Adrenal gland (tissue), 12 donors: Measurements from ENCODE around the gene FNDC3B. TPM values are rescaled to one million over a fixed set of nuclear protein-coding genes. Genes with fewer than 3 reads are reported as not detected.

Experiments
- DNase-seq, 7 donors: peaks; one replicate each; pipeline ENCODE4 v3.0.0-alpha.2; 2019 to 2020
- H3K27ac ChIP-seq, 5 donors: fragments of 200-600 bp; sonication (generic) in 4 of 5; 1 replicate in 3 of 5; 2 replicates in 2 of 5; pipeline versions ENCODE4 v1.5.1 to v1.8.0; 2016 to 2020; ENCODE audit warnings: mild to moderate bottlenecking in 1 of 5
- H3K27me3 ChIP-seq: fragments of 200-600 bp; 2 replicates; pipeline ENCODE4 v1.8.0; 2021
- H3K36me3 ChIP-seq, 2 donors: fragments of 200-600 bp; replicated peaks in 1 of 2; 1 replicate in 1 of 2; 2 replicates in 1 of 2; pipeline versions ENCODE4 v1.5.1 to v1.8.0; 2018 to 2022
- H3K4me1 ChIP-seq, 2 donors: fragments of 200-600 bp; replicated peaks in 1 of 2; 1 replicate in 1 of 2; 2 replicates in 1 of 2; pipeline versions ENCODE4 v1.5.1 to v1.8.0; 2018 to 2021
- H3K4me3 ChIP-seq, 4 donors: fragments of 200-600 bp; sonication (generic) in 3 of 4; one replicate each; pipeline ENCODE4 v1.5.1; 2016 to 2018
- H3K9me3 ChIP-seq, 3 donors: fragments of 200-600 bp; sonication (generic) in 1 of 3; replicated peaks in 1 of 3; 1 replicate in 2 of 3; 2 replicates in 1 of 3; pipeline versions ENCODE4 v1.5.1 to v1.8.0; 2016 to 2021
- POLR2A ChIP-seq, 2 donors: fragments of 450-650 bp; IDR thresholded peaks; one replicate each; pipeline ENCODE4 v1.6.1; 2017; ENCODE audit warnings: antibody characterized with exemption in 2 of 2, mild to moderate bottlenecking in 2 of 2, moderate library complexity in 1 of 2
- WGBS, 4 donors: extraction: QIAGEN DNeasy Blood & Tissue Kit in 2 of 4; methylation state at CpG; one replicate each; pipeline versions ENCODE4 v1.1.5 to v1.1.7; 2013 to 2017; 5-methylcytosine and 5-hydroxymethylcytosine counted together
- intact Hi-C, 2 donors: fragments of 100-400 bp; cut with DNase I; formaldehyde crosslinking; loops; one replicate each; pipeline versions ENCODE4 v1.14.1 to v1.15.0; 2022 to 2023
- polyA plus RNA-seq, 3 donors: library from polyadenylated mRNA; stranded (reverse); fragments of 200-250 nt in 2 of 3; fragments of 350-450 nt in 1 of 3; fragmentation: Illumina TruSeq in 1 of 3; extraction: RNeasy Lipid Tissue Mini Kit (QIAGEN cat#74804) in 1 of 3; gene quantifications; one replicate each; pipeline ENCODE4 v1.2.3, GENCODE V29; 2013 to 2014
- total RNA-seq, 9 donors: library from RNA; depleted of rRNA in 4 of 9; stranded (reverse); fragments of >200 nt in 4 of 9; fragments of 120-200 nt in 1 of 9; fragmentation: NEBNext Ultra II Directional in 1 of 9; extraction: Animal tissue kit (Norgen Biotek cat#: 25700) in 1 of 9; gene quantifications; one replicate each; pipeline versions ENCODE4 v1.1.0 to v1.2.4, GENCODE V29; 2013 to 2023
- TF ChIP-seq, protein P1 (sequence below), 6 experiments: fragments of 450-650 bp in 4 of 6; fragments of 200-600 bp in 2 of 6; sonication (generic) in 1 of 6; IDR thresholded peaks; 1 replicate in 5 of 6; 2 replicates in 1 of 6; pipeline versions ENCODE4 v1.5.1 to v1.8.0; 2016 to 2021; ENCODE audit warnings: antibody characterized with exemption in 6 of 6, mild to moderate bottlenecking in 2 of 6, moderate library complexity in 1 of 6
- donor health status: healthy with polysubstance abuse.
- donor health status: Bipolar disorder and iron deficiency.
- donor health status: DM: yes; HTN: yes; CAD: no.
- donor health status: DM: no; HTN: no; CAD: no.
- donor health status: DM: no; HTN: no; CAD: no.
- donor health status: DM: yes; HTN: yes; CAD: no.

Gene FNDC3B
- total and polyA plus RNA-seq, 12 donors, result 9.9 to 228 (median 105) TPM

DNA sequence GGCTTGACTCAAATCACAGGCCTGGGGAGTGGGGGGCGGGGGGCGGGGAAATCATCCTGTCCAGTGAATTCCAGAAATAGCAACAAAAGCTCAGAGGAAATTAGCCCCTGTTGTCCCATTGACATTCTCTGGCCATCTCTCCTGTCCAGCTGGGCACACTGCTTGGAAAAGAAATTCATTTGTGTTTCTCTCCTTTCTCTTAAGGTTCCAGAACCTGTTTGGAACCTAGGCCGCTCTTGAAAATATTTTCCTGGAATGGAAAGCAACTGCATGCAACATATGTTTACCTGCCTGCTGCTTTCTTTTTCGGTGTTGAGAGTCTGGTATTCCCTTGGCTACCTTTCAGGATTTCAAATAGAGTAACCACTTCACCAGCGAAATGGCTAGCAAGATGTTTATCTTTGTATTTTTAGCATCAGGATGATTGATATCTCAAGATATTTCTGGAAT is 239.8 kb downstream of the FNDC3B start:
- no peak for DNase-seq
- peak overlapping the region in 3 of 5 donors; percentile 58 to 74 (median 68) for H3K27ac ChIP-seq
- intact Hi-C loops, result no loop called here
- H3K4me3 ChIP-seq, result no peak overlapping the region
- H3K27me3 ChIP-seq, result no peaks in the 10 kb centered on the region
- no peak for TF ChIP-seq POLR2A (IDR thresholded peaks at IDR 0.05)
- TF ChIP-seq, protein P1, sequence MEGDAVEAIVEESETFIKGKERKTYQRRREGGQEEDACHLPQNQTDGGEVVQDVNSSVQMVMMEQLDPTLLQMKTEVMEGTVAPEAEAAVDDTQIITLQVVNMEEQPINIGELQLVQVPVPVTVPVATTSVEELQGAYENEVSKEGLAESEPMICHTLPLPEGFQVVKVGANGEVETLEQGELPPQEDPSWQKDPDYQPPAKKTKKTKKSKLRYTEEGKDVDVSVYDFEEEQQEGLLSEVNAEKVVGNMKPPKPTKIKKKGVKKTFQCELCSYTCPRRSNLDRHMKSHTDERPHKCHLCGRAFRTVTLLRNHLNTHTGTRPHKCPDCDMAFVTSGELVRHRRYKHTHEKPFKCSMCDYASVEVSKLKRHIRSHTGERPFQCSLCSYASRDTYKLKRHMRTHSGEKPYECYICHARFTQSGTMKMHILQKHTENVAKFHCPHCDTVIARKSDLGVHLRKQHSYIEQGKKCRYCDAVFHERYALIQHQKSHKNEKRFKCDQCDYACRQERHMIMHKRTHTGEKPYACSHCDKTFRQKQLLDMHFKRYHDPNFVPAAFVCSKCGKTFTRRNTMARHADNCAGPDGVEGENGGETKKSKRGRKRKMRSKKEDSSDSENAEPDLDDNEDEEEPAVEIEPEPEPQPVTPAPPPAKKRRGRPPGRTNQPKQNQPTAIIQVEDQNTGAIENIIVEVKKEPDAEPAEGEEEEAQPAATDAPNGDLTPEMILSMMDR (IDR thresholded peaks at IDR 0.05), result no peak
- H3K4me1 ChIP-seq, result peaks cover 16 to 42% of the 10 kb centered on the region in 2 donors
- no peaks in the 10 kb centered on the region for H3K9me3 ChIP-seq
- H3K36me3 ChIP-seq, result no peaks in the 10 kb centered on the region
- WGBS, 4 donors, result 42 to 50% (median 45%) methylated on average over 5 of the region's 5 CpGs

DNA sequence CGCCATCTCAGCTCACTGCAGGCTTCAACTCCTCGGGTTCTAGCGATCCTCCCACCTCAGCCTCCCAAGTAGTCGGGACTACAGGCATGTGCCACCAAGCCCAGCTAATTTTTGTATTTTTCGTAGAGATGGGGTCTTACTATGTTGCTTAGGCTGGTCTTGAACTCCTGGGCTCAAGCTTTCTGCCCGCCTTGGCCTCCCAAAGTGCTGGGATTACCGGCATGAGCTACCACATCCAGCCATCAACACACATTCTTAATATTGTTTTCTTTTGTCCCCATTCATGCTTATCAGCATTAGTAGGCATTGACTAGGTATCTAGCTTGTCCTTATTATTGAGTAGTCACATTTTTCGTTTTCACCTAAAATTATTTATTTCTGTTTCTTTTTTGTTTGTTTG is 240.6 kb downstream of the FNDC3B start:
- peaks cover 16 to 42% of the 10 kb centered on the region in 2 donors for H3K4me1 ChIP-seq
- no peak overlapping the region for H3K4me3 ChIP-seq
- DNase-seq, result no peak
- 88 to 94% (median 93%) methylated on average over 8 of the region's 8 CpGs for WGBS, 4 donors
- peak overlapping the region in 2 of 5 donors; percentile 58 to 68 for H3K27ac ChIP-seq
- H3K36me3 ChIP-seq, result no peaks in the 10 kb centered on the region
- intact Hi-C loops, result no loop called here
- H3K9me3 ChIP-seq, result no peaks in the 10 kb centered on the region
- TF ChIP-seq, protein P1 (IDR thresholded peaks at IDR 0.05), result no peak
- TF ChIP-seq POLR2A (IDR thresholded peaks at IDR 0.05), result no peak
- no peaks in the 10 kb centered on the region for H3K27me3 ChIP-seq

DNA sequence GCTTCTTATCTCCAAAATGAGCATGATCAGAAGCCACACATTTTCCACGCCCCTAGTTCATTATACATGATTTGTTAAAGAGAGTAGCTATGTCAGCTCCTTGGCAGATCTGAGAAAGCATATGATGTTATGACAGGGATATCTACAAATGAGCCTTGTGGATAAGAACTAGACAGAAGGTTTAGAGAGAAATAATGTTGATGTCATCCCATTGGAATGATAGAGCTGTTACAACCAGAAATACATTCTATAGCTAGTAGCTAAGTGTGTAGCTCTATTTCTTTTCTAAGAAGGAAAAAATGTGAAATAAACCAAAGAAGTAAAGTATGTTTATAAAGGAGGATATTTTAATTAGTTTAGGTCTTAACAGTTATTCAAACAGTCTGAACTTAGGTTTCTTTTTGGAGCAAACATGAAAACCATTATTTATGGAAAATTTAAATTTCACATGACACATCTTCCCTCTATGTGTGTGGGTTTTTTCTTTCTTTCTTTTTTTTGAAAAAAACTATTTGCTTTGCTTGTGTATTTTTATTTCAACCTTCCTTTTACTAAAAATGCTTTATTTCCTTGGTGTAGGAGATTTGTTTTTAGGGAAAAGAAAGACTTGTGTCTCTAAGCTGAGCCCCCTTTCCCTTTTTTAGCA is 241.2 kb downstream of the FNDC3B start:
- Histone ChIP-seq H3K27me3 (no peaks in the 10 kb centered on the region), H3K4me1 (peaks cover 16 to 42% of the 10 kb centered on the region in 2 donors), H3K4me3 (no peak overlapping the region), H3K9me3 (no peaks in the 10 kb centered on the region), H3K27ac (peak overlapping the region in 2 of 5 donors; percentile 58 to 68), H3K36me3 (no peaks in the 10 kb centered on the region)
- intact Hi-C loops, result no loop called here
- 42 to 78% (median 68%) methylated on average over 1 of the region's 1 CpG for WGBS, 4 donors
- TF ChIP-seq, protein P1 (IDR thresholded peaks at IDR 0.05), result no peak
- TF ChIP-seq POLR2A (IDR thresholded peaks at IDR 0.05), result no peak
- DNase-seq, result no peak

DNA sequence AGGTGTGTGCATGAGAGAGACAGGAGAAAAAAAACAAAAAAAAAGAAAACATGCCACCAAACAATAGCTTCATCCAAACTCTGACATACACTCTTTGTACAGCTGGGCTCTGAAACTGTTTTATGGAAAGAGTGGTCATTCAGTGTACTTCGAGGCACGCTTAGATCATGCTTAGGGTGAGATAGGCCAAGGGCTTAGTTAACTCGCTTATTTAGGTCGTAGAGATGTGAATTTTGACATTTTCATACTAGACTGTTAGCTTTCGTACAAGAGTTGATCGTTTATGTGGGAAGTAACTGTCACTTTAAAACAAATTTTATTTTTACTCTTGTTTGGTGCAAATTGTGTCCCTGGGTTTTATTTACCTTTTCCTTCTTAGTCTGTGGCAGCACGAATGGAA is 242.5 kb downstream of the FNDC3B start:
- H3K9me3 ChIP-seq, result no peaks in the 10 kb centered on the region
- WGBS, 4 donors, result 94 to 95% (median 94%) methylated on average over 7 of the region's 7 CpGs
- no peak for TF ChIP-seq POLR2A (IDR thresholded peaks at IDR 0.05)
- TF ChIP-seq, protein P1 (IDR thresholded peaks at IDR 0.05), result no peak
- no peak for DNase-seq
- peaks cover 16 to 55% of the 10 kb centered on the region in 2 donors for H3K4me1 ChIP-seq
- no peak overlapping the region for H3K4me3 ChIP-seq
- H3K27me3 ChIP-seq, result no peaks in the 10 kb centered on the region
- no peak overlapping the region for H3K27ac ChIP-seq
- intact Hi-C loops, result no loop called here
- peaks cover 0 to 10% of the 10 kb centered on the region in 2 donors for H3K36me3 ChIP-seq
